B cell (primary cell): ENCODE results near the gene PPP3CA.

Experiments
- CTCF ChIP-seq: fragments of 200-600 bp; IDR thresholded peaks from one replicate; pipeline ENCODE4 v1.8.0; 2022; ENCODE audit warnings: antibody characterized with exemption, mild to moderate bottlenecking
- EZH2 ChIP-seq: IDR thresholded peaks from 2 replicates; pipeline ENCODE4 v1.6.1; 2012; ENCODE audit warnings: borderline replicate concordance, low read depth, mild to moderate bottlenecking, moderate library complexity, low read length; ENCODE audit not compliant: insufficient read depth, poor library complexity, severe bottlenecking

- TF ChIP-seq CTCF (no peak), EZH2 (no peak)
Observed at GRCh38 chr4:101019313-101019712, 328.0 kb downstream of the PPP3CA start.
